ACC112 (cell line): ENCODE measurements around the gene DSC1.

Experiments used
- H2AFZ ChIP-seq: fragments of 200-600 bp; sonication (generic); one replicate; pipeline ENCODE4 v1.6.0; 2017; ENCODE audit warnings: antibody characterized with exemption, low read length; ENCODE audit not compliant: unreplicated experiment
- H3K27ac ChIP-seq: fragments of 200-600 bp; sonication (generic); 2 replicates; pipeline ENCODE4 v1.5.1; 2014; ENCODE audit warnings: low read depth, mild to moderate bottlenecking, antibody characterized with exemption, low read length, moderate library complexity
- H3K27me3 ChIP-seq: fragments of 200-600 bp; sonication (generic); 2 replicates; pipeline ENCODE4 v1.6.1; 2014; ENCODE audit warnings: mild to moderate bottlenecking, antibody characterized with exemption, low read length, moderate library complexity, mixed read lengths; ENCODE audit not compliant: insufficient read depth
- H3K36me3 ChIP-seq: fragments of 200-600 bp; sonication (generic); 2 replicates; pipeline ENCODE4 v1.6.1; 2016; ENCODE audit warnings: mild to moderate bottlenecking, antibody characterized with exemption, low read length, moderate library complexity, mixed read lengths; ENCODE audit not compliant: insufficient read depth
- H3K4me1 ChIP-seq: fragments of 200-600 bp; sonication (generic); one replicate; pipeline ENCODE4 v1.6.1; 2016; ENCODE audit warnings: low read length, mixed read lengths; ENCODE audit not compliant: insufficient read depth, unreplicated experiment, control insufficient read depth
- H3K4me3 ChIP-seq: fragments of 200-600 bp; sonication (generic); 2 replicates; pipeline ENCODE4 v1.5.1; 2014; ENCODE audit warnings: mild to moderate bottlenecking, low read depth, low read length
- H3K79me2 ChIP-seq: fragments of 200-600 bp; sonication (generic); one replicate; pipeline ENCODE4 v1.6.0; 2016; ENCODE audit warnings: low read length; ENCODE audit not compliant: control insufficient read depth, unreplicated experiment, insufficient read depth

DSC1 gene

GRCh38 chr18:31103423-31103822 is 59.2 kb downstream of the DSC1 start:
- no peak overlapping the region for H2AFZ ChIP-seq

GRCh38 chr18:31102941-31103340 is 59.7 kb downstream of the DSC1 start:
- Histone ChIP-seq H3K27ac (no peak overlapping the region), H3K4me3 (no peak overlapping the region), H3K4me1 (no peaks in the 10 kb centered on the region), H3K27me3 (peaks cover 14% of the 10 kb centered on the region; the same call in 1 of the 2 replicates), H2AFZ (no peak overlapping the region), H3K79me2 (no peaks in the 10 kb centered on the region), H3K36me3 (no peaks in the 10 kb centered on the region)

More at GRCh38 chr18:31103423-31103822, 59.2 kb downstream of the DSC1 start:
- Histone ChIP-seq H3K4me3 (no peak overlapping the region), H3K36me3 (no peaks in the 10 kb centered on the region), H3K79me2 (no peaks in the 10 kb centered on the region), H3K4me1 (no peaks in the 10 kb centered on the region), H3K27ac (no peak overlapping the region), H3K27me3 (peaks cover 14% of the 10 kb centered on the region; the same call in 1 of the 2 replicates)

- H3K27ac ChIP-seq: no peak within 1 kb of the TSS
These were observed 60.5 kb downstream of the DSC1 start, which contains the start of gene DSC2 for GRCh38 chr18:31102025-31102684. Gene DSC2, minus strand, starts transcription at chr18:31102421. Its CDS starts 450 bp downstream, at chr18:31101971.

GRCh38 chr18:31101183-31102024 is 61.3 kb downstream of the DSC1 start:
- Histone ChIP-seq H3K79me2 (no peaks in the 10 kb centered on the region), H3K4me3 (no peak overlapping the region), H2AFZ (no peak overlapping the region), H3K27me3 (peaks cover 14% of the 10 kb centered on the region; the same call in 1 of the 2 replicates), H3K36me3 (no peaks in the 10 kb centered on the region), H3K4me1 (no peaks in the 10 kb centered on the region), H3K27ac (no peak overlapping the region)

More at GRCh38 chr18:31102025-31102684, 60.5 kb downstream of the DSC1 start, which contains the start of gene DSC2:
- no peaks in the 10 kb centered on the region for H3K36me3 ChIP-seq
- no peaks in the 10 kb centered on the region for H3K79me2 ChIP-seq
- no peaks in the 10 kb centered on the region for H3K4me1 ChIP-seq
- peaks cover 14% of the 10 kb centered on the region; the same call in 1 of the 2 replicates for H3K27me3 ChIP-seq
- H3K4me3 ChIP-seq: no peak within 1 kb of the TSS
- no peak within 1 kb of the TSS for H2AFZ ChIP-seq

- no peaks in the 10 kb centered on the region for H3K79me2 ChIP-seq
- peaks cover 14% of the 10 kb centered on the region; the same call in 1 of the 2 replicates for H3K27me3 ChIP-seq
- H3K27ac ChIP-seq: no peak overlapping the region
- H3K4me1 ChIP-seq: no peaks in the 10 kb centered on the region
- H3K4me3 ChIP-seq: no peak overlapping the region
- no peak overlapping the region for H2AFZ ChIP-seq
- H3K36me3 ChIP-seq: no peaks in the 10 kb centered on the region
These were observed 62.0 kb downstream of the DSC1 start for GRCh38 chr18:31100436-31101182.

GRCh38 chr18:31099450-31100230 is 63.0 kb downstream of the DSC1 start:
- H3K79me2 ChIP-seq: no peaks in the 10 kb centered on the region
- H3K27me3 ChIP-seq: peaks cover 14% of the 10 kb centered on the region; the same call in 1 of the 2 replicates

GRCh38 chr18:31098878-31099277 is 63.8 kb downstream of the DSC1 start:
- no peaks in the 10 kb centered on the region for H3K79me2 ChIP-seq
- H2AFZ ChIP-seq: no peak overlapping the region

More at GRCh38 chr18:31099450-31100230, 63.0 kb downstream of the DSC1 start:
- no peaks in the 10 kb centered on the region for H3K36me3 ChIP-seq
- H3K27ac ChIP-seq: no peak overlapping the region
- no peak overlapping the region for H2AFZ ChIP-seq
- H3K4me1 ChIP-seq: no peaks in the 10 kb centered on the region
- no peak overlapping the region for H3K4me3 ChIP-seq

GRCh38 chr18:31097666-31098065 is 65.0 kb downstream of the DSC1 start:
- Histone ChIP-seq H3K79me2 (no peaks in the 10 kb centered on the region), H3K27me3 (peaks cover 14% of the 10 kb centered on the region; the same call in 1 of the 2 replicates), H3K4me1 (no peaks in the 10 kb centered on the region), H3K36me3 (no peaks in the 10 kb centered on the region), H2AFZ (no peak overlapping the region), H3K27ac (no peak overlapping the region), H3K4me3 (no peak overlapping the region)

More at GRCh38 chr18:31098878-31099277, 63.8 kb downstream of the DSC1 start:
- Histone ChIP-seq H3K36me3 (no peaks in the 10 kb centered on the region), H3K27ac (no peak overlapping the region), H3K4me3 (no peak overlapping the region), H3K4me1 (no peaks in the 10 kb centered on the region), H3K27me3 (peaks cover 14% of the 10 kb centered on the region; the same call in 1 of the 2 replicates)

- H3K79me2 ChIP-seq: no peaks in the 10 kb centered on the region
- no peaks in the 10 kb centered on the region for H3K27me3 ChIP-seq
These were observed 68.8 kb downstream of the DSC1 start for GRCh38 chr18:31093880-31094279.

More at GRCh38 chr18:31093880-31094279, 68.8 kb downstream of the DSC1 start:
- H3K4me1 ChIP-seq: no peaks in the 10 kb centered on the region
- no peaks in the 10 kb centered on the region for H3K36me3 ChIP-seq
- H3K27ac ChIP-seq: no peak overlapping the region
- H2AFZ ChIP-seq: no peak overlapping the region
- no peak overlapping the region for H3K4me3 ChIP-seq
